ENCODE data around the gene RASAL3.

The RASAL3 gene

DNA sequence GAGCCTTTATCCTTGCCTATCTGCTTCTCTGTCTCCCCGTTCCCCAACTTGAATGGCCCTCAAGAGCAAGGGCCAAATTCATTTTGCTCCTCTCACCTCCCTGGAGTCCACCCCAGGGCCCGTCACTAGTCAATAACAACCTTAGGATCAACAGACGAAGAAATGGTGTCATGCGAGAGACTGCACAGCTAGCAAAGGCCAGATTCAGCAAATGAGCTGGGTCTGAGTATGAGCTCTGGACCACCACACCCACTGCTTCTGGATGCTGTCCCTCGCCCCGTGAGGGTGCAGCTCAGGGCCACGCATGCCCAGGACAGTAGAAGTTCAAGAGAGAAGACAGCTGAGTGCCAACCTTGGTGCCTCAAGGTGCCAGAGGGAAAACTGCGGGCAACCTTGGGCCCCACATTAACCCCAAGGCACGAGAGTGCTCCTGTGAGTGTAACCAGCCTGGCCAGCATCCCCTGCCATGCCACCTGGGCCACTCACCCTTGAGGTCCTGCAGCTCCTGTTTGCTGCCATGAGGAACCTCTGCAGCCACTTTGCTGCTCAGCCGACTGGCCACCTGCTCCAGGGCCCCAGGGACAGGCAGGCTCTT is 33.7 kb downstream of the RASAL3 start:
- no peak for ATAC-seq
- TF ChIP-seq RARB (CRISPR knock-in tag; IDR thresholded peaks at IDR 0.05) (no peak), TSHZ2 (CRISPR knock-in tag; IDR thresholded peaks at IDR 0.05) (no peak), OSR1 (CRISPR knock-in tag; IDR thresholded peaks at IDR 0.05) (no peak), BACH2 (CRISPR knock-in tag; IDR thresholded peaks at IDR 0.05; ENCODE audit: borderline replicate concordance) (no peak), ZNF8 (CRISPR knock-in tag; IDR thresholded peaks at IDR 0.05) (no peak), CSRNP3 (CRISPR knock-in tag; IDR thresholded peaks at IDR 0.05) (no peak), ARNTL (CRISPR knock-in tag; IDR thresholded peaks at IDR 0.05; ENCODE audit: borderline replicate concordance, low read depth) (no peak), ZFP30 (CRISPR knock-in tag; IDR thresholded peaks at IDR 0.05) (no peak), TCF4 (CRISPR knock-in tag; IDR thresholded peaks at IDR 0.05; ENCODE audit: borderline replicate concordance) (no peak)
- TF ChIP-seq, protein P1, sequence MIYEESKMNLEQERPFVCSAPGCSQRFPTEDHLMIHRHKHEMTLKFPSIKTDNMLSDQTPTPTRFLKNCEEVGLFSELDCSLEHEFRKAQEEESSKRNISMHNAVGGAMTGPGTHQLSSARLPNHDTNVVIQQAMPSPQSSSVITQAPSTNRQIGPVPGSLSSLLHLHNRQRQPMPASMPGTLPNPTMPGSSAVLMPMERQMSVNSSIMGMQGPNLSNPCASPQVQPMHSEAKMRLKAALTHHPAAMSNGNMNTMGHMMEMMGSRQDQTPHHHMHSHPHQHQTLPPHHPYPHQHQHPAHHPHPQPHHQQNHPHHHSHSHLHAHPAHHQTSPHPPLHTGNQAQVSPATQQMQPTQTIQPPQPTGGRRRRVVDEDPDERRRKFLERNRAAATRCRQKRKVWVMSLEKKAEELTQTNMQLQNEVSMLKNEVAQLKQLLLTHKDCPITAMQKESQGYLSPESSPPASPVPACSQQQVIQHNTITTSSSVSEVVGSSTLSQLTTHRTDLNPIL (CRISPR knock-in tag; IDR thresholded peaks at IDR 0.05; ENCODE audit: low read depth): no peak
- TF ChIP-seq, protein P2, sequence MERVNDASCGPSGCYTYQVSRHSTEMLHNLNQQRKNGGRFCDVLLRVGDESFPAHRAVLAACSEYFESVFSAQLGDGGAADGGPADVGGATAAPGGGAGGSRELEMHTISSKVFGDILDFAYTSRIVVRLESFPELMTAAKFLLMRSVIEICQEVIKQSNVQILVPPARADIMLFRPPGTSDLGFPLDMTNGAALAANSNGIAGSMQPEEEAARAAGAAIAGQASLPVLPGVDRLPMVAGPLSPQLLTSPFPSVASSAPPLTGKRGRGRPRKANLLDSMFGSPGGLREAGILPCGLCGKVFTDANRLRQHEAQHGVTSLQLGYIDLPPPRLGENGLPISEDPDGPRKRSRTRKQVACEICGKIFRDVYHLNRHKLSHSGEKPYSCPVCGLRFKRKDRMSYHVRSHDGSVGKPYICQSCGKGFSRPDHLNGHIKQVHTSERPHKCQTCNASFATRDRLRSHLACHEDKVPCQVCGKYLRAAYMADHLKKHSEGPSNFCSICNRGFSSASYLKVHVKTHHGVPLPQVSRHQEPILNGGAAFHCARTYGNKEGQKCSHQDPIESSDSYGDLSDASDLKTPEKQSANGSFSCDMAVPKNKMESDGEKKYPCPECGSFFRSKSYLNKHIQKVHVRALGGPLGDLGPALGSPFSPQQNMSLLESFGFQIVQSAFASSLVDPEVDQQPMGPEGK (CRISPR knock-in tag; IDR thresholded peaks at IDR 0.05; ENCODE audit: borderline replicate concordance): no peak

DNA sequence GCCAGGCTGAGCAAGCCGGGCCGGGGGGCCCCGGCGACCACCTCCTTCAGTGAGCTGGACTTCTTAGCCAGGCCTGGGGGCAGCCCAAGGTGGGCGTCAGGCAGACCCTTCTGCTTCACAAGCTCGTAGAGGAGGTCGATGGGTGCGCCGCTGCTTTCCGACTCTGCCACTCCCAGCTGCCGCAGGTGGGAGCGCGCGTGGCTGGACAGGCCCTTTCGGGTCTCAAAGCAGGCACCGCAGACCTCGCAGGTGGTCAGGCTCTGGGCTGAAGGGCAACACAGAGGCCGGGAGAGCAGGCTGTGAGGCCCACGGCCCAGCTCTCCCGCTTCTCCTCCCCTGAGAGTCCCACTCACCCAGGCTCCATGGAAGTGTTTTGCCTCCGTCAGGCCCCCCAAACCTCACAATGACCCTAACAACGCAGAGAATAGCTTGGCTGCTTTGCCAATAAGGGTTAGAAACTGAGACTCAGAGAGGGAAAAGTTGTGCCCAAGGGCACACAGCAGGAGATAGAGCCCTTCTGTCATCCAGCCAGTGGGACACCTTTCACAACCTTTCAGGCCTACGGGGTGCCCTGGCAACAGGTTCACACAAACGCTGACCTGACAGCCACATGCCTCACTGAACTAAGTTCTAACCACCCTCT is 34.4 kb downstream of the RASAL3 start:
- ATAC-seq: no peak
- TF ChIP-seq ZC3H10 (CRISPR knock-in tag; IDR thresholded peaks at IDR 0.05): no peak
- no peak for TF ChIP-seq POU6F1 (CRISPR knock-in tag; IDR thresholded peaks at IDR 0.05; ENCODE audit: borderline replicate concordance, low read depth)
- no peak for TF ChIP-seq TSHZ2 (CRISPR knock-in tag; IDR thresholded peaks at IDR 0.05)
- no peak for TF ChIP-seq TCF4 (CRISPR knock-in tag; IDR thresholded peaks at IDR 0.05; ENCODE audit: borderline replicate concordance)
- TF ChIP-seq ESRRG (CRISPR knock-in tag; IDR thresholded peaks at IDR 0.05): no peak
- TF ChIP-seq ZFP3 (CRISPR knock-in tag; IDR thresholded peaks at IDR 0.05): no peak
- TF ChIP-seq, protein P2 (CRISPR knock-in tag; IDR thresholded peaks at IDR 0.05; ENCODE audit: borderline replicate concordance): no peak
- no peak for TF ChIP-seq ZNF565 (CRISPR knock-in tag; conservative IDR thresholded peaks at IDR 0.05; ENCODE audit: low read depth)
- no peak for TF ChIP-seq GLIS3 (CRISPR knock-in tag; IDR thresholded peaks at IDR 0.05)
- no peak for TF ChIP-seq PPARA (CRISPR knock-in tag; IDR thresholded peaks at IDR 0.05; ENCODE audit: borderline replicate concordance)
- TF ChIP-seq ARNTL (CRISPR knock-in tag; IDR thresholded peaks at IDR 0.05; ENCODE audit: borderline replicate concordance, low read depth): no peak
- no peak for TF ChIP-seq ZFP30 (CRISPR knock-in tag; IDR thresholded peaks at IDR 0.05)
- no peak for TF ChIP-seq ZNF70 (CRISPR knock-in tag; IDR thresholded peaks at IDR 0.05)
- TF ChIP-seq CSDC2 (CRISPR knock-in tag; IDR thresholded peaks at IDR 0.05): no peak
- no peak for TF ChIP-seq ISL1 (CRISPR knock-in tag; IDR thresholded peaks at IDR 0.05)
- no peak for TF ChIP-seq ZNF8 (CRISPR knock-in tag; IDR thresholded peaks at IDR 0.05)
- TF ChIP-seq, protein P1 (CRISPR knock-in tag; IDR thresholded peaks at IDR 0.05; ENCODE audit: low read depth): no peak
